Measurements from ENCODE around the gene AXIN1.

The AXIN1 gene

DNA sequence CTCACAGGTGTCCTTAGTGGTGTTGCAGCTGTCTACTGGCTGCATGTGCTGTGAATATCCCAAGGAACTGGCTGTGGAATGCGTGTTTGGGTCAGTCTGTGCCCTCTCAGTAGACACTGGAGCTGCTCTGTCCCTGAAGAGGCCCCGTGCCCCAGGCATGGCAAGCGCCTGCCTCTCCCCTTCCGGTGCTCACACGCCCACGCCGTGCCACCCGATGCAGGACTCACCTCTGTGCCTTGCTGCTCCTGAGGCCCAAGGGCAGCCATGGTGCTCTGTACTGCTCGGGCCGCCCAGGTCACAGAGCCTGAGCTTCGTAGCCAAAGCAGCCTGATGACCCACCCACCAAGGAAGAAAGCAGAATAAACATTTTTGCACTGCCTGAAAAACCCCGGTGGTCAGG is 86.8 kb downstream of the AXIN1 start:
- TF ChIP-seq FOXP2 (optimal IDR thresholded peaks at IDR 0.05; ENCODE audit: borderline replicate concordance, extremely low read depth, extremely low read length, insufficient read depth) (no peak), SIN3A (IDR thresholded peaks at IDR 0.05; ENCODE audit: borderline replicate concordance, insufficient read depth, low read length) (no peak), POLR2AphosphoS5 (IDR thresholded peaks at IDR 0.05; ENCODE audit: low read depth, low read length) (no peak), TAF1 (IDR thresholded peaks at IDR 0.05; ENCODE audit: borderline replicate concordance, insufficient read depth, low read length) (no peak)
- TF ChIP-seq, protein P1, sequence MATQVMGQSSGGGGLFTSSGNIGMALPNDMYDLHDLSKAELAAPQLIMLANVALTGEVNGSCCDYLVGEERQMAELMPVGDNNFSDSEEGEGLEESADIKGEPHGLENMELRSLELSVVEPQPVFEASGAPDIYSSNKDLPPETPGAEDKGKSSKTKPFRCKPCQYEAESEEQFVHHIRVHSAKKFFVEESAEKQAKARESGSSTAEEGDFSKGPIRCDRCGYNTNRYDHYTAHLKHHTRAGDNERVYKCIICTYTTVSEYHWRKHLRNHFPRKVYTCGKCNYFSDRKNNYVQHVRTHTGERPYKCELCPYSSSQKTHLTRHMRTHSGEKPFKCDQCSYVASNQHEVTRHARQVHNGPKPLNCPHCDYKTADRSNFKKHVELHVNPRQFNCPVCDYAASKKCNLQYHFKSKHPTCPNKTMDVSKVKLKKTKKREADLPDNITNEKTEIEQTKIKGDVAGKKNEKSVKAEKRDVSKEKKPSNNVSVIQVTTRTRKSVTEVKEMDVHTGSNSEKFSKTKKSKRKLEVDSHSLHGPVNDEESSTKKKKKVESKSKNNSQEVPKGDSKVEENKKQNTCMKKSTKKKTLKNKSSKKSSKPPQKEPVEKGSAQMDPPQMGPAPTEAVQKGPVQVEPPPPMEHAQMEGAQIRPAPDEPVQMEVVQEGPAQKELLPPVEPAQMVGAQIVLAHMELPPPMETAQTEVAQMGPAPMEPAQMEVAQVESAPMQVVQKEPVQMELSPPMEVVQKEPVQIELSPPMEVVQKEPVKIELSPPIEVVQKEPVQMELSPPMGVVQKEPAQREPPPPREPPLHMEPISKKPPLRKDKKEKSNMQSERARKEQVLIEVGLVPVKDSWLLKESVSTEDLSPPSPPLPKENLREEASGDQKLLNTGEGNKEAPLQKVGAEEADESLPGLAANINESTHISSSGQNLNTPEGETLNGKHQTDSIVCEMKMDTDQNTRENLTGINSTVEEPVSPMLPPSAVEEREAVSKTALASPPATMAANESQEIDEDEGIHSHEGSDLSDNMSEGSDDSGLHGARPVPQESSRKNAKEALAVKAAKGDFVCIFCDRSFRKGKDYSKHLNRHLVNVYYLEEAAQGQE (IDR thresholded peaks at IDR 0.05; ENCODE audit: insufficient read depth in 1 of 2, low read depth in 2 of 2, low read length in 2 of 2) = no peak

DNA sequence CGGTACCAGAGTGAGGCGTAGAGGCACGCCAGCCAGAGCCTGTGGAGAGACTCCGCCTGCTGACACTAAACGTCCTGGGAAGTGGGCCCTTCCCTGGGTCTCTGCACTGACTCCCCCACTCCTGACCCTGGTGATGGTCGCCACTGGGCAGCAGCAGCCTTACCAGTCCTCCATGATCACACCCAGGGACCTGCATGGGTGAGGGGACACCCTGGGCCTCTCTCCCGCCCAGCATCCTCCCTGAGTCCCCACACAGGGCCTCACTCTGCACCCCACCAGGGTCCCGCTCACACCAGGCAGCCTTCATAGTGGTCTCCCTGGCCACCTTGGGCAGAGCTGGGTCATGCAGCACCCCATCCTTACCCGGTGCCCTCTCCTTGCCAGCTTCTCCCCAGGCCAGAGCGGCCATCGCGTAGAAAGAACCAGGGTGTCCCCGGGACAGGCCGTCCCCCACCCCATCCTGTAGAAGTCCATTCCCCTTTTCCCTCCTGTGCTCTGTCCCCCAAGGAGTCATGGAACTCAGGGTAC is 87.5 kb downstream of the AXIN1 start:
- TF ChIP-seq, protein P1 (IDR thresholded peaks at IDR 0.05; ENCODE audit: insufficient read depth in 1 of 2, low read depth in 2 of 2, low read length in 2 of 2) = no peak
- TF ChIP-seq TAF1 (IDR thresholded peaks at IDR 0.05; ENCODE audit: borderline replicate concordance, insufficient read depth, low read length) (no peak), SIN3A (IDR thresholded peaks at IDR 0.05; ENCODE audit: borderline replicate concordance, insufficient read depth, low read length) (no peak), FOXP2 (optimal IDR thresholded peaks at IDR 0.05; ENCODE audit: borderline replicate concordance, extremely low read depth, extremely low read length, insufficient read depth) (no peak), POLR2AphosphoS5 (IDR thresholded peaks at IDR 0.05; ENCODE audit: low read depth, low read length) (no peak)

DNA sequence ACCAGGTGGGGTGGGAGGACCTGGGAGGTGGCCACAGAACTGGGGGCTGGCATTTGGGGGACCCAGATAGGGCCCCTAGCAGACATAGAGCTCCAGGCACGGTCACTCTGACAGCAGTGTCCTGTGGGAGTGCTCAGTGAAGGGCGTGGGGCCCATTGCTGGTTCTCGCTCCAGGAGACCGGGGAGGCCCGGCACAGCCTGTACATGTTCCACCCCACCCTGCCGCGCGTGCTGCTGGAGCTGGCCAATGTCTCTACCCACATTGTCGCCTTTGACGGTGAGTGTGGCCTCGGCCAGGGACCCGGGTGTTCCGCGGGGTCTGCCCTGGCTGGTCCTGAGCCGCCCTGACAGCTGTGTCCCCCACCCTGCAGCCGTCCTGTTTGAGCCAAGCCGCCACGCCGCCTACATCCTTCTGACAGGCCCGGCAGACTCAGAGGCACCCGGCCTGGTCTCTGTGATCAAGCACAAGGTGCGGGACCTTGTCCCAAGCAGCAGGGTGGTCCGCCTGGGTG is 88.0 kb downstream of the AXIN1 start:
- TF ChIP-seq POLR2AphosphoS5 (IDR thresholded peaks at IDR 0.05; ENCODE audit: low read depth, low read length) (no peak), TAF1 (IDR thresholded peaks at IDR 0.05; ENCODE audit: borderline replicate concordance, insufficient read depth, low read length) (no peak), SIN3A (IDR thresholded peaks at IDR 0.05; ENCODE audit: borderline replicate concordance, insufficient read depth, low read length) (no peak), FOXP2 (optimal IDR thresholded peaks at IDR 0.05; ENCODE audit: borderline replicate concordance, extremely low read depth, extremely low read length, insufficient read depth) (no peak)
- TF ChIP-seq, protein P1 (IDR thresholded peaks at IDR 0.05; ENCODE audit: insufficient read depth in 1 of 2, low read depth in 2 of 2, low read length in 2 of 2) = no peak

DNA sequence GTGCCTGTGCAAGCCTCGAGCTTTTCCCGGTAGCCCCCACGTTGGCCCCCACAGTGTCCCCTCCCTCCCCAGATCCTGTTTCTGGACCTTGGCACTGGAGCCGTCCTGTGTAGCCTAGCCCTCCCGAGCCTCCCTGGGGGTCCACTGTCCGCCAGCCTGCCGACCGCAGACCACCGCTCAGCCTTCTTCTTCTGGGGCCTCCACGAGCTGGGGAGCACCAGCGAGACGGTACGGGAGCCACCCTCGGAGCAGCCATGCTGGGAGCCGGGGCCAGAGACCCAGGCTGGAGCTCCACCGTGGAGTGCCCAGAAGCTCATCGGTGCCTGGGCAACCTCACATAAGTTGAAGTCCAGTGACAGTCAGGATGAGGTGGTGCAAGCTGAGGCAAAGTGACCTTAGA is 88.6 kb downstream of the AXIN1 start:
- TF ChIP-seq FOXP2 (optimal IDR thresholded peaks at IDR 0.05; ENCODE audit: borderline replicate concordance, extremely low read depth, extremely low read length, insufficient read depth) = no peak
- TF ChIP-seq TAF1 (IDR thresholded peaks at IDR 0.05; ENCODE audit: borderline replicate concordance, insufficient read depth, low read length) = no peak
- TF ChIP-seq POLR2AphosphoS5 (IDR thresholded peaks at IDR 0.05; ENCODE audit: low read depth, low read length) = no peak
- TF ChIP-seq, protein P1 (IDR thresholded peaks at IDR 0.05; ENCODE audit: insufficient read depth in 1 of 2, low read depth in 2 of 2, low read length in 2 of 2) = no peak
- no peak for TF ChIP-seq SIN3A (IDR thresholded peaks at IDR 0.05; ENCODE audit: borderline replicate concordance, insufficient read depth, low read length)

All from PFSK-1 (cell line).